Thymus (tissue), 11 donors: ENCODE measurements around the gene ZNF619. TPM values are rescaled to one million over a fixed set of nuclear protein-coding genes. Genes with fewer than 3 reads are reported as not detected.
A peak's percentile ranks its signal among the peaks of the same experiment; 100 is the strongest.

ENCODE experiments used
- DNase-seq, 9 donors: peaks; one replicate each; pipeline ENCODE4 v3.0.0-alpha.2; 2013; ENCODE audit warnings: low spot score in 9 of 9, low read depth in 6 of 9, missing footprints in 1 of 9
- H3K27ac ChIP-seq, 2 donors: one replicate each; pipeline ENCODE4 v1.5.1; 2013; ENCODE audit warnings: control low read depth in 1 of 2, low read depth in 1 of 2, low read length in 1 of 2, mild to moderate bottlenecking in 1 of 2, moderate library complexity in 1 of 2
- H3K27me3 ChIP-seq, 2 donors: one replicate each; pipeline ENCODE4 v1.5.1; 2013; ENCODE audit warnings: low read length in 1 of 2; ENCODE audit not compliant: control insufficient read depth in 2 of 2, insufficient read depth in 1 of 2
- H3K36me3 ChIP-seq, 2 donors: one replicate each; pipeline ENCODE4 v1.5.1; 2013; ENCODE audit warnings: low read length in 1 of 2, mild to moderate bottlenecking in 1 of 2, moderate library complexity in 1 of 2; ENCODE audit not compliant: control insufficient read depth in 2 of 2, insufficient read depth in 2 of 2
- H3K4me1 ChIP-seq, 2 donors: one replicate each; pipeline ENCODE4 v1.5.1; 2013; ENCODE audit warnings: low read length in 2 of 2; ENCODE audit not compliant: control insufficient read depth in 2 of 2, insufficient read depth in 2 of 2
- H3K4me3 ChIP-seq, 2 donors: one replicate each; pipeline ENCODE4 v1.5.1; 2013; ENCODE audit warnings: low read length in 2 of 2, control low read depth in 1 of 2, mild to moderate bottlenecking in 1 of 2
- H3K9me3 ChIP-seq, 2 donors: one replicate each; pipeline ENCODE4 v1.5.1; 2013; ENCODE audit warnings: low read length in 1 of 2, mild to moderate bottlenecking in 1 of 2; ENCODE audit not compliant: control insufficient read depth in 2 of 2, insufficient read depth in 1 of 2
- WGBS: extraction: QIAGEN DNeasy Blood & Tissue Kit; methylation state at CpG from one replicate; pipeline ENCODE4 v1.1.7; 2013; 5-methylcytosine and 5-hydroxymethylcytosine counted together
- polyA plus RNA-seq: library from polyadenylated mRNA; stranded (reverse); fragments of 200-250 nt; gene quantifications from one replicate; pipeline ENCODE4 v1.2.3, GENCODE V29; 2013
- total RNA-seq: library from RNA; stranded (reverse); fragments of 120-200 nt; gene quantifications from one replicate; pipeline ENCODE4 v1.2.4, GENCODE V29; 2013
- donor health status: healthy.

Gene ZNF619
- total and polyA plus RNA-seq, 2 donors = 1.3 to 2.8 TPM

GRCh38 chr3:40490916-40491315 lies 14.0 kb downstream of the ZNF619 start:
- Histone ChIP-seq H3K27ac (no peak overlapping the region), H3K4me1 (no peaks in the 10 kb centered on the region), H3K4me3 (no peak overlapping the region), H3K9me3 (peaks cover 3 to 13% of the 10 kb centered on the region in 2 donors), H3K27me3 (no peaks in the 10 kb centered on the region), H3K36me3 (peaks cover 11 to 20% of the 10 kb centered on the region in 2 donors)
- no peak for DNase-seq
- WGBS = 98% methylated on average over 5 of the region's 5 CpGs

GRCh38 chr3:40494698-40495097 lies 17.8 kb downstream of the ZNF619 start:
- Histone ChIP-seq H3K27ac (no peak overlapping the region), H3K4me1 (no peaks in the 10 kb centered on the region), H3K9me3 (no peaks in the 10 kb centered on the region), H3K4me3 (no peak overlapping the region), H3K27me3 (no peaks in the 10 kb centered on the region), H3K36me3 (no peaks in the 10 kb centered on the region)
- 93% methylated on average over 2 of the region's 2 CpGs for WGBS
- DNase-seq = no peak

- no peak for DNase-seq
- Histone ChIP-seq H3K4me1 (no peaks in the 10 kb centered on the region), H3K27ac (no peak overlapping the region), H3K36me3 (no peaks in the 10 kb centered on the region), H3K4me3 (no peak overlapping the region), H3K9me3 (no peaks in the 10 kb centered on the region), H3K27me3 (no peaks in the 10 kb centered on the region)
- 96% methylated on average over 2 of the region's 2 CpGs for WGBS
These were observed 20.4 kb downstream of the ZNF619 start for GRCh38 chr3:40497288-40497687.

DNA sequence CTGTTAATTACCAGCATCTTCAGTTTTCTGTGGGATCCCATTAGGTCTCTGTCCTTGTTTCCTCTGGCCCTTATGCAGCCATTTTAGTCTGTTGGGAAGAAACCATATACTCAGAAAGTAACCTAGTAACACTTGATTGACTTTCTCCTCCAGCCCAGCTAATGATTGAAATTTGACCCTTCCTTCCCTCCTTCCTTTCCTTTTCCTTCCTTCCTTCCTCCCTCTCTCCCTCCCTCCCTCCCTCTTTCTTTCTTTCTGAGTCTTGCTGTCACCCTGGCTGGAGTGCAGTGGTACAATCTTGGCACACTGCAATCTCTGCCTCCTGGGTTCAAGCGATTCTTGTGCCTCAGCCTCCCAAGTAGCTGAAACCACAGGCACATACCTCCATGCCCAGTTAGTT lies 23.0 kb downstream of the ZNF619 start:
- H3K4me1 ChIP-seq = no peaks in the 10 kb centered on the region
- no peak overlapping the region for H3K27ac ChIP-seq
- 98% methylated on average over 1 of the region's 1 CpG for WGBS
- no peak for DNase-seq
- H3K36me3 ChIP-seq = no peaks in the 10 kb centered on the region
- no peaks in the 10 kb centered on the region for H3K27me3 ChIP-seq
- no peak overlapping the region for H3K4me3 ChIP-seq
- no peaks in the 10 kb centered on the region for H3K9me3 ChIP-seq

DNA sequence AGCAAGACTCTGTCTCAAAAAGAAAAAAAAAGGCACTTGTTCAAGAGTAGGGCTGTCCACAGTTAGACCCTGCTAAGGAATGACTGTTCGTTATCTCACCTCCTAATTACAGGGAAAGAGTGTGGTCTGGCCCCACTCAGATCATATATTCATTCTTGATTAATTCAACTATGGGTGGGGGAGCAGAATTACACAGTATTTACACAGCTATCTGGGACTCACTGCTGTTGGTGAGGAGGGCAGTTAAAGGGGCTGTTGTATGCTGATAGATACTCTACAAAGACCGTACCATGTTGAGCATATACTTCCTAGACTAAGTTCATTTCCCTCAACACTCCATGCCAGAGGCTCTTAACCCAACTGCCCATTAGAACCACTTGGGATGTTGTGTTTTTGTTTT lies 25.1 kb downstream of the ZNF619 start:
- H3K4me3 ChIP-seq = no peak overlapping the region
- no peaks in the 10 kb centered on the region for H3K36me3 ChIP-seq
- H3K9me3 ChIP-seq = no peaks in the 10 kb centered on the region
- WGBS = 97% methylated on average over 2 of the region's 2 CpGs
- no peak for DNase-seq
- H3K27ac ChIP-seq = no peak overlapping the region
- H3K4me1 ChIP-seq = peaks cover 3 to 5% of the 10 kb centered on the region in 2 donors
- no peaks in the 10 kb centered on the region for H3K27me3 ChIP-seq

GRCh38 chr3:40504636-40505430 lies 27.9 kb downstream of the ZNF619 start:
- Histone ChIP-seq H3K27me3 (no peaks in the 10 kb centered on the region), H3K27ac (peak overlapping the region in 1 of 2 donors; percentile 60), H3K9me3 (no peaks in the 10 kb centered on the region), H3K4me3 (no peak overlapping the region), H3K4me1 (peaks cover 3 to 5% of the 10 kb centered on the region in 2 donors), H3K36me3 (no peaks in the 10 kb centered on the region)
- 96% methylated on average over 5 of the region's 5 CpGs for whole genome bisulfite sequencing
- no peak for DNase-seq

- H3K9me3 ChIP-seq = no peaks in the 10 kb centered on the region
- H3K4me1 ChIP-seq = peaks cover 3 to 5% of the 10 kb centered on the region in 2 donors
- H3K36me3 ChIP-seq = no peaks in the 10 kb centered on the region
- H3K27ac ChIP-seq = peak within 1 kb of the TSS; percentile 59 to 68
- H3K4me3 ChIP-seq = peak within 1 kb of the TSS; percentile 62 to 74
- no peaks in the 10 kb centered on the region for H3K27me3 ChIP-seq
- WGBS = 10% methylated on average over 44 of the region's 44 CpGs
- DNase-seq = peak in 6 of 9 donors; percentile 21 to 68 (median 41)
These were observed 28.9 kb downstream of the ZNF619 start, which contains the start of gene ZNF620 for GRCh38 chr3:40505599-40506462. Gene ZNF620, plus strand, starts transcription at chr3:40506039. Its CDS starts 314 bp downstream, at chr3:40506353.

DNA sequence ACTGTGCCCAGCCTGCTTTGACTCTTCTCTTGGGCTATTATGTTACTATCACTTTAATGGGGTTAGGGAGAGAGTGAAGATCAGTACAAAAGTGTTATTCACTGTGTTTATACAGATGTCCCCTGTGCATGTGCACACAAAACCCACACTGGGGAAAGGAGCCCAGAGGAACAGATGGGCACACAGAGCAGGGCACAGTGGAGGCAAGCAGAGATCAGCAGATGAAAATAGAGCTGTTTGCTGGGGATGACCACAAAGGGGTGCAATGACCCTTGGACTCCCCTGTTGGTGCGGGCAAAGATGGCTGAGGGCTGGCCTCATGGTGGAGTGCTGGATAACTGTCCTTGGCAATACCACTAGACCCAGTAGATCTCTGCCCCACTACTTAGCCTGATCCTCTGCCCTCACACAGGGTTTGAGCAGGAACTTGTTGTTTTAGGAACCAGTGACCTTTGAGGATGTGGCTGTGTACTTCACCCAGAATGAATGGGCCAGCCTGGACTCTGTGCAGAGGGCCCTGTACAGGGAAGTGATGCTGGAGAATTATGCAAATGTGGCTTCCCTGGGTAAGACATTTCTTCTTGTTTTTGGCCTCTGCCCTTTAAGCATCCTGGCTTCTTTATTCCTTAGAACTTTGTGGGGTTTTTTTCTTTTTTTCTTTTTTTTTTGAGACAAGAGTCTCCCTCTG lies 34.3 kb downstream of the ZNF619 start:
- no peaks in the 10 kb centered on the region for H3K27me3 ChIP-seq
- peaks cover 0 to 2% of the 10 kb centered on the region in 2 donors for H3K4me1 ChIP-seq
- DNase-seq = no peak
- 97% methylated on average over 1 of the region's 1 CpG for WGBS
- peaks cover 0 to 3% of the 10 kb centered on the region in 2 donors for H3K36me3 ChIP-seq
- H3K27ac ChIP-seq = no peak overlapping the region
- no peaks in the 10 kb centered on the region for H3K9me3 ChIP-seq
- H3K4me3 ChIP-seq = no peak overlapping the region
